Mesodermal cell (in vitro differentiated cells): Measurements from ENCODE around the gene PRSS21.

Experiments used
- H3K27ac ChIP-seq: 2 replicates; pipeline ENCODE4 v1.7.0; 2013; ENCODE audit warnings: mild to moderate bottlenecking, low read depth, low read length, moderate library complexity; ENCODE audit not compliant: severe bottlenecking
- H3K36me3 ChIP-seq: 2 replicates; pipeline ENCODE4 v1.7.1; 2013; ENCODE audit warnings: mild to moderate bottlenecking, low read length, moderate library complexity; ENCODE audit not compliant: control insufficient read depth, insufficient read depth
- H3K4me1 ChIP-seq: one replicate; pipeline ENCODE4 v1.7.1; 2013; ENCODE audit warnings: mild to moderate bottlenecking, low read length; ENCODE audit not compliant: insufficient read depth, control insufficient read depth, poor library complexity, severe bottlenecking
- H3K4me3 ChIP-seq: 2 replicates; pipeline ENCODE4 v1.7.0; 2013; ENCODE audit warnings: low read length, control low read depth, mild to moderate bottlenecking; ENCODE audit not compliant: insufficient read depth, poor library complexity, severe bottlenecking; ENCODE audit errors: extremely low read depth
- H3K9me3 ChIP-seq: 2 replicates; pipeline ENCODE4 v1.7.1; 2013; ENCODE audit warnings: mild to moderate bottlenecking, low read length, moderate library complexity; ENCODE audit not compliant: control insufficient read depth
- WGBS, 2 experiments: methylation state at CpG; one replicate each; pipeline ENCODE4 v1.1.5; 2013; ENCODE audit warnings: missing lambda C conversion rate in 2 of 2; ENCODE audit not compliant: insufficient coverage in 2 of 2; 5-methylcytosine and 5-hydroxymethylcytosine counted together

PRSS21 gene

GRCh38 chr16:2836646-2837508 is 19.8 kb downstream of the PRSS21 start:
- Histone ChIP-seq H3K27ac (no peak overlapping the region), H3K4me1 (peaks cover 15% of the 10 kb centered on the region), H3K9me3 (no peaks in the 10 kb centered on the region), H3K4me3 (no peak overlapping the region), H3K36me3 (no peaks in the 10 kb centered on the region)
- WGBS, 2 experiments = 81 to 95% methylated on average over 7 to 10 of the region's 13 CpGs

DNA sequence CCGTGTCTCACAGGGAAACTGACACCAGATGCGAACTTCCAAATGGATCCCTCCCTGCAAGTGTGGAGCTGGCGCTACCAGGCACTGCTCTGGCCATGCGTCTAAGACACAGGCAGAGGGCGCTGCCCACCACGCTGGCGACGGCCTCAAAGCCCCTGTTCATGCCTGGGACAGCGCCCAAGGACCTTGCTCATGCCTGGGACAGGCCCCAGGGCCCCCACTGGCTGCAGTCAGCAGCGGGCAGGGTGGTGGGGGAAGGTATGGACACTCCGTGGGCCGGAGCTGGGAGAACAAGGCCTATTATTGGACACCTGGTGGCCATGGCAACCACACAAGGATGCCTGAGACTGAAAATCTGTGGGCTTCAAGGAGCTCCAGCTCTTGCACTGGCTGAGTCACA is 21.9 kb downstream of the PRSS21 start:
- WGBS, 2 experiments = 10 to 11% methylated on average over 11 to 12 of the region's 12 CpGs
- H3K27ac ChIP-seq = no peak overlapping the region
- H3K36me3 ChIP-seq = no peaks in the 10 kb centered on the region
- H3K9me3 ChIP-seq = no peaks in the 10 kb centered on the region
- peaks cover 15% of the 10 kb centered on the region for H3K4me1 ChIP-seq
- H3K4me3 ChIP-seq = no peak overlapping the region

GRCh38 chr16:2839650-2840450 is 22.8 kb downstream of the PRSS21 start:
- H3K4me3 ChIP-seq = no peak overlapping the region
- H3K36me3 ChIP-seq = no peaks in the 10 kb centered on the region
- H3K9me3 ChIP-seq = no peaks in the 10 kb centered on the region
- peaks cover 15% of the 10 kb centered on the region for H3K4me1 ChIP-seq
- no peak overlapping the region for H3K27ac ChIP-seq
- WGBS, 2 experiments = 86 to 88% methylated on average over 10 to 13 of the region's 15 CpGs

- Histone ChIP-seq H3K27ac (no peak overlapping the region), H3K4me3 (no peak overlapping the region), H3K9me3 (no peaks in the 10 kb centered on the region), H3K36me3 (no peaks in the 10 kb centered on the region), H3K4me1 (peaks cover 6% of the 10 kb centered on the region)
- 92 to 96% methylated on average over 7 to 8 of the region's 12 CpGs for WGBS, 2 experiments
These were observed 23.9 kb downstream of the PRSS21 start for GRCh38 chr16:2840914-2841313.

DNA sequence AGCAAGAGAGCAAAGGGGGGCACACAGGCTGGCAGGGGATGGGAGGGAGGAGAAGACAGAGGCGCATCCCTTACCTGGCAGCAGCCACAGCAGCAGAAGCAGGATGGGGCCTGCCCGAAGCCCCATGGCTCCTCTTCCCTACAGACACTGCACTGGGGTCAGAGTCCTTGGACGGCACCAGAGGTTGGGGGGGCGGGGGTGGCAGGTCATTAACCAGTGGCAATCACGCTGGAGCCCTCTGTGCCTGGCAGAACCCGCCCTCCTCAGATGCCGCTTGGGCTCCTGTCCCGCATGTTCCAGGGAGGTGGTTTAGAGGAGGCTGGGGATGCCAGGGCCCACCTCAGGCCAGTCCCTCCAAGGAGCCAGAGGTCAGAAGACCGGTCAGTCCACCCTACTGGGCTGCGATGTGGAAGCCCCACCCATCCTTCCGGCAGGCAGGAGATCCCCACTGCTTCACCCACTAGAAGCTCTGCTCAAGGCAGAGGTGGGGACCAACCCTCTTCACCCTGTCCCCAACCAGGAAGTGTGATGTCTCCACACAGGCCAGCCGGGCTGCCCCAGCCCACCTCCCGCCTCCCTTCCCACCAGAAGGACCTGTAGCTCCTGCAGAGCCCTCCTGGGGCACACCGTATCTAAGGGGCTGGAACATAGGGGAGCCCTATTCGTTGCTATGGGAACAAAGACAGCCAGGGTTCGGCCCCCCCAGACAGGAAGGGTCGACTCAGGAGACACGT is 24.7 kb downstream of the PRSS21 start:
- Histone ChIP-seq H3K4me1 (no peaks in the 10 kb centered on the region), H3K4me3 (no peak overlapping the region)
- 85 to 91% methylated on average over 12 to 17 of the region's 18 CpGs for WGBS, 2 experiments

DNA sequence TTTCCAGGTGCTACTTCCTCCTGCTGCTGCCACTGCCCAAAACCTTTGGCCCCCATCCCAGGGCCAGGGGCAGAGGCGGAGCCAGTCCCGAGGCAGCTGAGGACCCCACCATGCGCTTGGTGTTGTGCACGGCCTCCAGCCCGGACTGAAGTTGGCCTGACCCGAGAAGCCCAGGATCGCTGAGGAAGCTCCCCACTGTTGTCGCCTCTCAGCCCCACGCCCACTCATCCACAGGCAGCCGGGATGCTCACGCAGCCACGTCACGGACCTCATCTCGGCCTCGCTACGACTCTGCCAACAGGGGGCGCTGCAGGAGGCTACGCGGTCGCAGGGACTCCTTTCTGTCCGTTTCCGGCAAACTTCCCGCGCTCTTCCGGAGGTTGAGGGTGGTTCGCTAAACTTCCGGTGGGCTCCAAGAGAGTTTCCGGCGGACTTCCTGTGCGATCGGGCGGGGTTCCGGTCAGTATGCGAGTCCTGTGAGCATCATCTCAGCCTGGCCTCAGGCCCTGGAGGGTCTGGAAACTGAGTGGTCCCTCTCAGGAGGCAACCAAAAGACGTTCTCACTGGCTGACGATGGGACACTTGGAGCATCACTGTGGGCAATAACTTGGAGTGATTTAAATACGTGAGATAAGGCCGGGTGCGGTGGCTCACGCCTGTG is 25.4 kb downstream of the PRSS21 start:
- Histone ChIP-seq H3K9me3 (no peaks in the 10 kb centered on the region), H3K27ac (no peak overlapping the region), H3K4me1 (no peaks in the 10 kb centered on the region), H3K36me3 (no peaks in the 10 kb centered on the region), H3K4me3 (no peak overlapping the region)
- 76% methylated on average over 39 to 40 of the region's 40 CpGs for WGBS, 2 experiments

More for the DNA sequence above, 24.7 kb downstream of the PRSS21 start:
- H3K36me3 ChIP-seq = no peaks in the 10 kb centered on the region
- no peak overlapping the region for H3K27ac ChIP-seq
- H3K9me3 ChIP-seq = no peaks in the 10 kb centered on the region

DNA sequence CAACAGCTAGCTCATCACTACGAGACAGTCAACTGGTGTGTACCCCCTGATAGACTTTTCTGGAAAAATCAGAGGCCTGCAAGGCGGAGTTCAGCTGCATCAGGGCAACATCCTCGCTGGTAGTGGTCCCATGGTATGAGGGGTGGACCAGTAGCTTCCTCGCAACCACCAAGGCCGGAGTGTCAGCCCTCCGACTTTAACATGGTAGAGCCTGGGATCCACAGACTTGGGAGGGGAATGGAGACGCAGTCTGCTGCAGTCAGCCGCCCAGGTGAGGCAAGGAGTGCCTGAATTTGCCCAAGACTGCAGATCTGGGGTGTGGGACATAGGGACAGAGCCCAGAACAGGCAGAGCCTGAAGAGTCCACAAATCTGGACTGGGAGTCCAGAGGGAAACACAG is 26.5 kb downstream of the PRSS21 start:
- Histone ChIP-seq H3K9me3 (no peaks in the 10 kb centered on the region), H3K4me3 (no peak overlapping the region), H3K36me3 (no peaks in the 10 kb centered on the region), H3K27ac (no peak overlapping the region), H3K4me1 (no peaks in the 10 kb centered on the region)
- WGBS, 2 experiments = 91 to 92% methylated on average over 7 to 8 of the region's 8 CpGs

GRCh38 chr16:2845116-2845515 is 28.1 kb downstream of the PRSS21 start:
- no peaks in the 10 kb centered on the region for H3K9me3 ChIP-seq
- H3K4me1 ChIP-seq = no peaks in the 10 kb centered on the region
- no peak overlapping the region for H3K27ac ChIP-seq
- WGBS, 2 experiments = 77 to 93% methylated on average over 3 of the region's 5 CpGs
- no peaks in the 10 kb centered on the region for H3K36me3 ChIP-seq
- no peak overlapping the region for H3K4me3 ChIP-seq

- no peaks in the 10 kb centered on the region for H3K36me3 ChIP-seq
- H3K9me3 ChIP-seq = no peaks in the 10 kb centered on the region
- H3K4me1 ChIP-seq = no peaks in the 10 kb centered on the region
- H3K4me3 ChIP-seq = no peak overlapping the region
- no peak overlapping the region for H3K27ac ChIP-seq
- 67 to 77% methylated on average over 2 to 3 of the region's 3 CpGs for WGBS, 2 experiments
These were observed 29.7 kb downstream of the PRSS21 start for GRCh38 chr16:2846511-2847310.
